WTC11 (cell line): ENCODE measurements around the gene MYO16. TPM values are rescaled to one million over a fixed set of nuclear protein-coding genes. Genes with fewer than 3 reads are reported as not detected.

Experiments used
- ATAC-seq: fragments of 200-7000 bp; cut with Tn5 transposase; 2 replicates; pipeline ENCODE4 v1.10.0; 2021; ENCODE audit warnings: mild to moderate bottlenecking, moderate library complexity
- CTCF ChIA-PET: fragments of 300-600 bp; sonication (Branson Sonifier 250); formaldehyde crosslinking; loops from one replicate; lab custom pipeline; 2021; ENCODE audit warnings: antibody characterized with exemption; lab: Charles Lee
- POLR2A ChIA-PET: fragments of 350-600 bp; sonication (Branson Sonifier 250); formaldehyde crosslinking; loops from one replicate; lab custom pipeline; 2021; ENCODE audit warnings: antibody characterized with exemption; lab: Charles Lee
- DNase-seq: peaks from one replicate; pipeline ENCODE4 v3.0.0; 2021; ENCODE audit warnings: low spot score
- H3K27ac Mint-ChIP-seq: 2 replicates; pipeline ENCODE4 v1.8.0; 2021; ENCODE audit warnings: mixed read lengths
- H3K27me3 Mint-ChIP-seq: 2 replicates; pipeline ENCODE4 v1.8.0; 2021; ENCODE audit warnings: low read depth, mild to moderate bottlenecking, moderate library complexity, mixed read lengths
- H3K36me3 Mint-ChIP-seq: 2 replicates; pipeline ENCODE4 v1.8.0; 2021; ENCODE audit warnings: mixed read lengths
- H3K4me1 Mint-ChIP-seq: 2 replicates; pipeline ENCODE4 v1.8.0; 2022; ENCODE audit warnings: mixed read lengths
- H3K4me3 Mint-ChIP-seq: 2 replicates; pipeline ENCODE4 v1.8.0; 2021; ENCODE audit warnings: mild to moderate bottlenecking, moderate library complexity, mixed read lengths
- H3K9me3 Mint-ChIP-seq: 2 replicates; pipeline ENCODE4 v1.8.0; 2021; ENCODE audit warnings: mixed read lengths
- ATF1 ChIP-seq: sonication (generic); formaldehyde crosslinking; IDR thresholded peaks from 2 replicates; pipeline ENCODE4 v1.8.1; 2023; ENCODE audit warnings: mild to moderate bottlenecking, moderate library complexity, missing genetic modification reagents
- ATF6 ChIP-seq: sonication (generic); formaldehyde crosslinking; IDR thresholded peaks from 2 replicates; pipeline ENCODE4 v1.8.1; 2023; ENCODE audit warnings: mild to moderate bottlenecking, missing genetic modification reagents
- CREM ChIP-seq: sonication (generic); formaldehyde crosslinking; IDR thresholded peaks from 2 replicates; pipeline ENCODE4 v1.8.1; 2022; ENCODE audit warnings: mild to moderate bottlenecking, missing genetic modification reagents, moderate library complexity
- CTCF ChIP-seq: fragments of 200-600 bp; IDR thresholded peaks from 2 replicates; pipeline ENCODE4 v1.8.0; 2022; ENCODE audit warnings: antibody characterized with exemption
- ELF4 ChIP-seq: sonication (generic); formaldehyde crosslinking; IDR thresholded peaks from 2 replicates; pipeline ENCODE4 v1.8.1; 2022; ENCODE audit warnings: low read depth, mild to moderate bottlenecking, moderate library complexity, missing genetic modification reagents
- ERG ChIP-seq: fragments of 250-450 bp; sonication (Bioruptor Pico); IDR thresholded peaks from 2 replicates; pipeline ENCODE4 v1.8.0; 2021; ENCODE audit warnings: mild to moderate bottlenecking
- IRF1 ChIP-seq: sonication (generic); formaldehyde crosslinking; IDR thresholded peaks from 2 replicates; pipeline ENCODE4 v1.8.0; 2023; ENCODE audit warnings: missing genetic modification reagents
- IRF2 ChIP-seq: sonication (generic); formaldehyde crosslinking; IDR thresholded peaks from 2 replicates; pipeline ENCODE4 v1.8.0; 2022; ENCODE audit warnings: low read depth, missing genetic modification reagents, borderline replicate concordance
- NFATC4 ChIP-seq: fragments of 250-450 bp; sonication (Bioruptor Pico); IDR thresholded peaks from 2 replicates; pipeline ENCODE4 v1.9.0; 2021; ENCODE audit warnings: mild to moderate bottlenecking
- NFE2L1 ChIP-seq: sonication (generic); formaldehyde crosslinking; IDR thresholded peaks from 2 replicates; pipeline ENCODE4 v1.8.1; 2023; ENCODE audit warnings: missing genetic modification reagents
- OVOL2 ChIP-seq: fragments of 250-450 bp; sonication (Bioruptor Pico); IDR thresholded peaks from 2 replicates; pipeline ENCODE4 v1.9.0; 2021; ENCODE audit warnings: mild to moderate bottlenecking, borderline replicate concordance
- PREB ChIP-seq: sonication (generic); formaldehyde crosslinking; IDR thresholded peaks from 2 replicates; pipeline ENCODE4 v1.8.1; 2022; ENCODE audit warnings: mild to moderate bottlenecking, missing genetic modification reagents, moderate library complexity, borderline replicate concordance
- SOX15 ChIP-seq: fragments of 250-450 bp; sonication (Bioruptor Pico); IDR thresholded peaks from 2 replicates; pipeline ENCODE4 v1.9.0; 2021; ENCODE audit warnings: mild to moderate bottlenecking
- TCF7 ChIP-seq: sonication (generic); formaldehyde crosslinking; IDR thresholded peaks from 2 replicates; pipeline ENCODE4 v1.8.0; 2022; ENCODE audit warnings: mild to moderate bottlenecking, low read depth, missing genetic modification reagents, moderate library complexity
- TP53 ChIP-seq: sonication (generic); formaldehyde crosslinking; IDR thresholded peaks from 2 replicates; pipeline ENCODE4 v1.8.1; 2023; ENCODE audit warnings: mild to moderate bottlenecking, missing genetic modification reagents
- USF2 ChIP-seq: sonication (generic); formaldehyde crosslinking; IDR thresholded peaks from 2 replicates; pipeline ENCODE4 v1.8.1; 2023; ENCODE audit warnings: mild to moderate bottlenecking, missing genetic modification reagents, moderate library complexity
- ZMAT4 ChIP-seq: fragments of 250-450 bp; sonication (Bioruptor Pico); IDR thresholded peaks from 2 replicates; pipeline ENCODE4 v1.9.0; 2021; ENCODE audit warnings: mild to moderate bottlenecking
- ZNF138 ChIP-seq: sonication (generic); formaldehyde crosslinking; conservative IDR thresholded peaks from 2 replicates; pipeline ENCODE4 v1.8.1; 2022; ENCODE audit warnings: mild to moderate bottlenecking, moderate library complexity, missing genetic modification reagents
- ZNF232 ChIP-seq: sonication (generic); formaldehyde crosslinking; IDR thresholded peaks from 2 replicates; pipeline ENCODE4 v1.8.0; 2022; ENCODE audit warnings: mild to moderate bottlenecking, missing genetic modification reagents
- ZNF281 ChIP-seq: sonication (generic); formaldehyde crosslinking; IDR thresholded peaks from 2 replicates; pipeline ENCODE4 v1.8.0; 2023; ENCODE audit warnings: mild to moderate bottlenecking, missing genetic modification reagents
- ZSCAN18 ChIP-seq: fragments of 250-450 bp; sonication (Bioruptor Pico); IDR thresholded peaks from 2 replicates; pipeline ENCODE4 v2.1.2; 2022; ENCODE audit warnings: mild to moderate bottlenecking, moderate library complexity
- total RNA-seq: library from RNA; stranded (reverse); gene quantifications from 3 replicates; pipeline ENCODE4 v1.2.3, GENCODE V29; 2021

Gene MYO16
- total RNA-seq, 1 experiment from 2014 or later, result 0.09 TPM

GRCh38 chr13:109033090-109033489 lies 403.7 kb downstream of the MYO16 start (continued):
- TF ChIP-seq ZMAT4 (CRISPR knock-in tag) (no peak), TP53 (CRISPR knock-in tag) (no peak), IRF2 (CRISPR knock-in tag) (no peak), ERG (CRISPR knock-in tag) (no peak), NFATC4 (CRISPR knock-in tag) (no peak), USF2 (CRISPR knock-in tag) (no peak), ZNF232 (no peak)

GRCh38 chr13:109036078-109036780 lies 406.8 kb downstream of the MYO16 start:
- no peaks in the 10 kb centered on the region for H3K9me3 Mint-ChIP-seq
- CTCF ChIA-PET, result no interaction called here
- no peak for DNase-seq
- H3K27me3 Mint-ChIP-seq, result no peaks in the 10 kb centered on the region
- TF ChIP-seq OVOL2, result no peak
- TF ChIP-seq ZSCAN18, result no peak
- TF ChIP-seq CTCF, result no peak
- no peak for TF ChIP-seq TCF7 (CRISPR knock-in tag)
- no peak for TF ChIP-seq ZNF281 (CRISPR knock-in tag)
- ATAC-seq, result no peak
- H3K27ac Mint-ChIP-seq, result no peak overlapping the region
- no peak overlapping the region for H3K4me3 Mint-ChIP-seq
- H3K36me3 Mint-ChIP-seq, result no peaks in the 10 kb centered on the region
- peaks cover 3% of the 10 kb centered on the region; the same call in 1 of the 2 replicates for H3K4me1 Mint-ChIP-seq
- POLR2A ChIA-PET, result no interaction called here

GRCh38 chr13:109043636-109044035 lies 414.2 kb downstream of the MYO16 start:
- H3K27me3 Mint-ChIP-seq, result no peaks in the 10 kb centered on the region
- DNase-seq, result no peak
- ATAC-seq, result no peak
- ChIA-PET POLR2A (interaction anchor here (0.6 kb wide), 1 partner anchor 490 kb away, joined by 3 read pairs; no protein-coding TSS in a partner anchor), CTCF (no interaction called here)
- no peak overlapping the region for H3K4me3 Mint-ChIP-seq
- H3K4me1 Mint-ChIP-seq, result no peaks in the 10 kb centered on the region
- no peaks in the 10 kb centered on the region for H3K9me3 Mint-ChIP-seq
- no peaks in the 10 kb centered on the region for H3K36me3 Mint-ChIP-seq
- no peak overlapping the region for H3K27ac Mint-ChIP-seq
- TF ChIP-seq CREM (CRISPR knock-in tag) (no peak), ZNF138 (no peak), ELF4 (no peak), ATF6 (no peak), NFE2L1 (CRISPR knock-in tag) (no peak), IRF1 (CRISPR knock-in tag) (no peak), PREB (CRISPR knock-in tag) (no peak), SOX15 (CRISPR knock-in tag) (no peak), ATF1 (CRISPR knock-in tag) (no peak)
